GM21526 (cell line): ENCODE data around the gene PAFAH1B1.
"Not testable (repeated sequence)": the region's sequence is repeated elsewhere in the genome, so short reads cannot be mapped to it uniquely, and the experiment has no call there.

Source experiments
- ATAC-seq: cut with Tn5 transposase; IDR thresholded peaks from one replicate; pipeline ENCODE4 v1.9.1; 2021; ENCODE audit warnings: moderate library complexity; ENCODE audit not compliant: unreplicated experiment, low FRiP score

The PAFAH1B1 gene

DNA sequence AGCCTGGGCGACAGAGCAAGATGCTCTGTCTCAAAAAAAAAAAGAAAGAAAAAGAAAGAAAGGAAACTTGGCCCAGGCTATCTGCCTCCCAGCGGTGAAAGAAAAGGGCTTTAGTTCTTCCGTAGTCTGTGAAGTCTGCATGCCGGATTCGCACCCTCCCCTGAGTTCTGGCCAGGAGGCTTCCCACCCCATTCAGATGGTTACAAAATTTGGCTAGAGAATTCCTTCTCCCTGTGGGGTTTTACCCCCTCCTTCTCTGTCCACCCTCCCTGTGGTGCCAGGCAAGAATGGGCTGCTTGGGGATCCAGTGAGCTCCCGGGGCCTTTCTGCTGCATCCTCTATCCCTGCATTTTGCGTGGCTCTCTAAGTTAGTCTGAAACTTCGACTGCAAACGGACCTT is 37.8 kb downstream of the PAFAH1B1 start:
- no peak for ATAC-seq

DNA sequence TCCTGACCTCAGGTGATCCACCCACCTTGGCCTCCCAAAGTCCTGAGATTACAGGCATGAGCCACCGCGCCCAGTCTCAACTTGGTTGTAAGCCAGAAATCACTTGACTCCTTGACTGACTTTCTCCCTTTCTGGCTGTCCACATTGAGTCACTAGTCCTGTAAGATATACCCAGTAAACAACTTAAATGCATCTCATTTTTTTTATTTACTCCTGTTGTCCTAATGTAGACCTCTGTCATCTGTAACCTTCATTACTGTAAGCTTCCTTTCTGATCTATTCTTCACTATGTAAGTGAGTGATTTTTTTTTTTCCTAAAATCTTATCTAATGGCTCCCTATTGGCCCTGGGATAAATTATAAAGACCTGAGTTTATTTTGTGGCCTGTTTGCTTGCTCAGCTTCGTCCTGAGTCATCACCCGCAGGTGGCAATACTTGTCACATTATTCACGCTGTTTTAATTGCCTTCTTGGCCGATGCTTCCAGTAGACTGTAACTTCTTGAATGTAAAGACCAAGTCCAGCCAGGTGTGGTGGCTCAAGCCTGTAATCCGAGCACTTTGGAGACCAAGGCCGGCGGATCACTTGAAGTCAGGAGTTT is 41.0 kb downstream of the PAFAH1B1 start:
- ATAC-seq: no peak

DNA sequence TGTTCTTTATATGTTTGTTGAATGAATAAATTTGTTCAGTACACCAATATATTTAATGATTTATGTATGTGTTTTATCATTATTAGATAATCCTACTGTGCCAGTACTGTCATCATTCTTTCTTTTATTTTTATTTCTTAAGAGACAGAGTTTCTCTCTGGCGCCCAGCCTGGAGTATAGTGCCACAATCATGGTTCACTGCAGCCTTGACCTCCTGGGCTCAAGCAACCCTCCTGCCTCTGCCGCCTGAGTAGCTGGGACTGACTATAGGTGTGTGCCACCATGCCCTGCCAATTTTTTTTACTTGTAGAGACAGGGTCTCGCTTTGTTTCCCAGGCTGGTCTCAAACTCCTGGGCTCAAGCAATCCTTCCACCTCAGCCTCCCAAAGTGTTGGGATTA is 41.8 kb downstream of the PAFAH1B1 start:
- no peak for ATAC-seq

- ATAC-seq: no peak
Observed at GRCh38 chr17:2635675-2636074, 42.2 kb downstream of the PAFAH1B1 start.

DNA sequence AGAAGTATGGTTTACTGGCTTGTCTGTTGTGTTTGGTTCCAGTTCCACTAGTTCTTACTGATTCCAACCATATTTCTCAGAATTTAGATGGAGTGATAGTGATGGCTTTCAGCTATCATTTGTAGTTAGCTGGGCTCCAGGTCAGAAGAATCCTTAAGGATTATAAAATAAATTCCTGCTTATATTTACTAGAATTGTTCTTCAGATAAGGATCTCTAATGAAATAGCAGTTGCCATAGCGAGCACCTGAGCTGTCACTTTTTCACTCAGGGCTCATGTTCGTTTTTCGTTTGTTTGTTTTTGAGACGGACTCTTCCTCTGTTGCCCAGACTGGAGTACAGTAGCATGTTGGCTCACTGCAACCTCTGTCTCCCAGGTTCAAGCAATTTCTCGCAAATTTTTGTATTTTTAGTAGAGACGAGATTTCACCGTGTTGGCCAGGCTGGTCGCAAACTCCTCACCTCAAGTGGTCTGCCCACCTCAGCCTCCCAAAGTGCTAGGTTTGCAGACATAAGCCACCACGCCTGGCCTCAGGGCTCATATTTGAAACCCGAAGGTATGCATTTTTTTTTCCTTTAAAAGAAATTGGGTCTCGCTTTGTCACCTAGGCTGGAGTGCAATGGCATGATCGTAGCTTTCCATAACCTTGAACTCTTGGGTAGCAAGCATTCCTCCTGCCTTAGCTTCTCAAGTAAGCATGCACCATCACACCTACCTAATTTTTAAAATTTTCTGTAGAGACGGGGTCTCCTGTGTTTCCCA is 42.9 kb downstream of the PAFAH1B1 start:
- no peak for ATAC-seq

- no peak for ATAC-seq
Observed at GRCh38 chr17:2637422-2637821, 44.0 kb downstream of the PAFAH1B1 start.

DNA sequence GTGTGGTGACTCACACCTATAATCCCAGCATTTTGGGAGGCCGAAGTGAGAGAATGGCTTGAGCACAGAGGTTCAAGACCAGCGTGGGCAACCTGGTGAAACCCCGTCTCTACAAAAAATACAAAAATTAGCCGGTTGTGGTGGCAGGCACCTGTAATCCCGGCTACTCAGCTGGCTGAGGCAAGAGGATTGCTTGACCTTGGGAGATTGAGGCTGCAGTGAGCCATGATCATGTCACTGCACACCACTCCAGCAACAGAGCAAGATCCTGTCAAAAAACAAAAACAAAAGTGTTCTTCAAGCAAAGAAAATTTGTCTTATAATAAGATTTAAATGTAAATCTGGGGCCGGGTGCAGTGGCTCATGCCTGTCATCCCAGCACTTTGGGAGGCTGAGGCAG is 51.5 kb downstream of the PAFAH1B1 start:
- no peak for ATAC-seq

GRCh38 chr17:2647957-2648356 is 54.5 kb downstream of the PAFAH1B1 start:
- ATAC-seq: no peak

GRCh38 chr17:2649191-2649590 is 55.7 kb downstream of the PAFAH1B1 start:
- ATAC-seq: no peak

GRCh38 chr17:2652911-2653310 is 59.5 kb downstream of the PAFAH1B1 start:
- ATAC-seq: not testable (repeated sequence)

- no peak for ATAC-seq
Observed at GRCh38 chr17:2655546-2655945, 62.1 kb downstream of the PAFAH1B1 start.

DNA sequence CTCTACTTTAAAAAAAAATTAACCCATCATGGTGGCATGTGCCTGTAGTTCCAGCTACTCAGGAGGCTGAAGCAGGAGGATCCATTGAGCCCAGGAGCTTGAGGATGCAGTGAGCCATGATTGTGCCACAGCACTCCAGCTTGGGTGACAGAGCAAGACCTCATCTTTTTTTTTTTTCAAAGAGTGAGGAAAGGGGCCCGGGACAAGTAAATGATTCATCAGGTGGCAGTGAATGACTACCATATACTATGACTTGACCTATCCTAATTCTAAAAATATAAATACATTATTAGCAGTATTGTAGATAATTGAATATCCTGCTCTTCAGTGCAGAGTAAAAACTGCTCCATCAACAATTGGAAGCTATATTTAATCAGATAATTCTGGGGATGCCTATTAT is 62.8 kb downstream of the PAFAH1B1 start:
- no peak for ATAC-seq

GRCh38 chr17:2659337-2659736 is 65.9 kb downstream of the PAFAH1B1 start:
- not testable (repeated sequence) for ATAC-seq

- ATAC-seq: not testable (repeated sequence)
Observed at GRCh38 chr17:2660410-2660809, 67.0 kb downstream of the PAFAH1B1 start.

GRCh38 chr17:2672026-2672425 is 78.6 kb downstream of the PAFAH1B1 start:
- no peak for ATAC-seq

GRCh38 chr17:2679247-2679646 is 85.8 kb downstream of the PAFAH1B1 start:
- not testable (repeated sequence) for ATAC-seq

DNA sequence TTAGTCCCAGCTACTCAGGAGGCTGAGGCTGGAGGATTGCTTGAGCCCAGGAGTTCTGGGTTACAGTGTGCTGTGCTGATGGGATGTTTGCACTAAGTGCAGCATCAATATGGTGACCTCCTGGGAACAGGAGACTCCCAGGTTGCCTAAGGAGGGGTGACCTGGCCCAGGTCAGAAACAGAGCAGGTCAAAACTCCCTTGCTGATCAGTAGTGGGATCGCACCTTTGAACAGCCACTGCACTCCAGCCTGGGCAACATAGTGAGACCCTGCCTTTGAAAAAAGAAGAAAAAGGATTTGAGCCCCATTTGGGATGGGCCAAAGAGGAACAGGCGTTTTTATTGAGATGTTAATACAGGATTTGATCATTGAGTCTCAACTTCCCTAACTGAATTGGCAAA is 87.5 kb downstream of the PAFAH1B1 start:
- ATAC-seq: no peak

DNA sequence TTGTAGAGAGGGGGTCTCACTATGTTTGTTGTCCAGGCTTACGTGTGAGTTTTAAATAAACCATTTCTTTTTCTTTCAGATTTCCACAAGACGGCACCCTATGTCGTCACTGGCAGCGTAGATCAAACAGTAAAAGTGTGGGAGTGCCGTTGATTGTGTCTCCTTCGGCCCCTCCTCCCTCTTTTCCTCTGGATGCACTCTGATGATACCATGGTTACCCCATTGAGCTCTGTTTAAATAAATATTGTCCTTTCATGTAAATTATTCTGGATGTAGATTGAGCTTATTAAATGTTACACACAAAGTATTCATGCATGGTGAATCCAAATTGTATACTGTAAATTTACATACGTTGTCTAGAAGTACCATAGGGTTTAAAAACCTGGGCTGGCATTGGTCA is 88.2 kb downstream of the PAFAH1B1 start:
- no peak for ATAC-seq

- ATAC-seq: no peak
Observed at GRCh38 chr17:2682176-2682938, 88.9 kb downstream of the PAFAH1B1 start.

DNA sequence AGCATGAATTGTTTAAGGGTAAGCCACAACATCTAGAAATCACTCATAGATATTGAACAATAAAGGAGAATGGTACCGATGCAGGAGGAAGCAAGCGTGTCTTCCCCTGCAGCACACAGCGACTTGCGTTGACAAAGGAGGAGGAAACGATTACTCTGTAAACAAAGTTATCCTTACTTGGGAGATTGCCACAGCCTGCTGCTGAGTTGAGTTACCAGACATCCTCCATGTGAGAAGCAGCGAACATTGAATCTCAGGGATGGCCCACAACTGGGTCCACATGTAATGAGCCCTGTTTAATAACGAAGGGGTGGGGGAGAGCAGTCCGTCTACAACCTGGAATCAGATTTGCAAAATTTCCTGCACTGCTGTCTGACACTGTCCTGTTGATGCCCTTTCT is 90.5 kb downstream of the PAFAH1B1 start:
- no peak for ATAC-seq

- no peak for ATAC-seq
Observed at GRCh38 chr17:2684549-2684948, 91.1 kb downstream of the PAFAH1B1 start.

DNA sequence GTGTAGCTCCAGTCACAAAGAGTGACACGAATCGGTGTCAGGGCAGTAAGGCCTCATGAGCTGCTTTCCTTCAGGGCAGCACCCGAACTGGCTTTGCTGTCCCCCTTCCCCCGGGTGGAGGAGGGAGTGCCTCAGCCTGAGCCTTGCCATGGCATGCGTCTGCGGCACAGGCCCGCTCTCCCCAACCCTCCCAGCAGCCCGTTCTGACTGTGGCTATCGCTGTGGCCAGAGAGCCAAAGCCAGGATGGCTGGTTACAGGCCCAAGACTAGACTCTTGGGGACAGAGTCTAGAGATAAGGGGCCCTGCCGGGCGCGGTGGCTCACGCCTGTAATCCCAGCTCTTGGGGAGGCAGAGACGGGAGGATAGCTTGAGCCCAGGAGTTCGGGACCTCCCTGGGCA is 92.2 kb downstream of the PAFAH1B1 start:
- no peak for ATAC-seq
